ENCODE data around the gene PAPSS1. TPM values are rescaled to one million over a fixed set of nuclear protein-coding genes. Genes with fewer than 3 reads are reported as not detected.
"Not testable (repeated sequence)": the region's sequence is repeated elsewhere in the genome, so short reads cannot be mapped to it uniquely, and the experiment has no call there.

PAPSS1 gene
- polyA plus RNA-seq, 1 of the 3 experiments (the other 2 are of a cell fraction): 70.1 TPM

DNA sequence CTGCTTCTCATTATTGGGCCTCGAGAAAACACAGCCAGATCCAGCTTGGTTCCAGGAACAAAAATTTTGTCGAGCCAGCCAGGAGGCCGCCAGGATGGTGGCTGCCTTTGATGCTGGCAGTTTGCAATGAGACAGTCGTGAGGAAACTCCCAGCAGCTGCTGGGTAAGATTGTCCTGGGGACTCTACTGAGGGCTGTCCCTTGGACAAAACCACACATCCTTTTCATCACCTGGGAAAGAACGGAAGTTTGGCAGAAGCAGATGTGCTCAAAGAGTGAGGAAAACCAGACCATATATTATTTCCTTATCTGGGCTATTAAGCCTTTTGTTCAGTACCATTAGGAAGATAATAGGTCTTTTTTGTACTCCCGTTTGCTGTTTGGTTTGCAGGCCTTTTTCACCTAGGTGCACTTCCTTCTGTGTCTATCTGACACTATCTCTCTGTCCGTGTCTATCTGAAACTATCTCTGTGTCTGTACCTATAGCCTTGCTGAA lies 13.4 kb upstream of the PAPSS1 start (continued):
- TF ChIP-seq, protein P1, sequence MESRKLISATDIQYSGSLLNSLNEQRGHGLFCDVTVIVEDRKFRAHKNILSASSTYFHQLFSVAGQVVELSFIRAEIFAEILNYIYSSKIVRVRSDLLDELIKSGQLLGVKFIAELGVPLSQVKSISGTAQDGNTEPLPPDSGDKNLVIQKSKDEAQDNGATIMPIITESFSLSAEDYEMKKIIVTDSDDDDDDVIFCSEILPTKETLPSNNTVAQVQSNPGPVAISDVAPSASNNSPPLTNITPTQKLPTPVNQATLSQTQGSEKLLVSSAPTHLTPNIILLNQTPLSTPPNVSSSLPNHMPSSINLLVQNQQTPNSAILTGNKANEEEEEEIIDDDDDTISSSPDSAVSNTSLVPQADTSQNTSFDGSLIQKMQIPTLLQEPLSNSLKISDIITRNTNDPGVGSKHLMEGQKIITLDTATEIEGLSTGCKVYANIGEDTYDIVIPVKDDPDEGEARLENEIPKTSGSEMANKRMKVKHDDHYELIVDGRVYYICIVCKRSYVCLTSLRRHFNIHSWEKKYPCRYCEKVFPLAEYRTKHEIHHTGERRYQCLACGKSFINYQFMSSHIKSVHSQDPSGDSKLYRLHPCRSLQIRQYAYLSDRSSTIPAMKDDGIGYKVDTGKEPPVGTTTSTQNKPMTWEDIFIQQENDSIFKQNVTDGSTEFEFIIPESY (IDR thresholded peaks at IDR 0.05; ENCODE audit: borderline replicate concordance, low read depth): no peak
- no peak for TF ChIP-seq RFX5 (IDR thresholded peaks at IDR 0.05; ENCODE audit: low read length)
- TF ChIP-seq SMC3 (IDR thresholded peaks at IDR 0.05; ENCODE audit: low read depth, low read length): no peak
- TF ChIP-seq MEF2A (IDR thresholded peaks at IDR 0.05; ENCODE audit: borderline replicate concordance, low read depth): no peak
- no peak for TF ChIP-seq YY1 (IDR thresholded peaks at IDR 0.05; ENCODE audit: low read depth)
- no peak for TF ChIP-seq GABPA (IDR thresholded peaks at IDR 0.05; ENCODE audit: low read depth)
- TF ChIP-seq, protein P2, sequence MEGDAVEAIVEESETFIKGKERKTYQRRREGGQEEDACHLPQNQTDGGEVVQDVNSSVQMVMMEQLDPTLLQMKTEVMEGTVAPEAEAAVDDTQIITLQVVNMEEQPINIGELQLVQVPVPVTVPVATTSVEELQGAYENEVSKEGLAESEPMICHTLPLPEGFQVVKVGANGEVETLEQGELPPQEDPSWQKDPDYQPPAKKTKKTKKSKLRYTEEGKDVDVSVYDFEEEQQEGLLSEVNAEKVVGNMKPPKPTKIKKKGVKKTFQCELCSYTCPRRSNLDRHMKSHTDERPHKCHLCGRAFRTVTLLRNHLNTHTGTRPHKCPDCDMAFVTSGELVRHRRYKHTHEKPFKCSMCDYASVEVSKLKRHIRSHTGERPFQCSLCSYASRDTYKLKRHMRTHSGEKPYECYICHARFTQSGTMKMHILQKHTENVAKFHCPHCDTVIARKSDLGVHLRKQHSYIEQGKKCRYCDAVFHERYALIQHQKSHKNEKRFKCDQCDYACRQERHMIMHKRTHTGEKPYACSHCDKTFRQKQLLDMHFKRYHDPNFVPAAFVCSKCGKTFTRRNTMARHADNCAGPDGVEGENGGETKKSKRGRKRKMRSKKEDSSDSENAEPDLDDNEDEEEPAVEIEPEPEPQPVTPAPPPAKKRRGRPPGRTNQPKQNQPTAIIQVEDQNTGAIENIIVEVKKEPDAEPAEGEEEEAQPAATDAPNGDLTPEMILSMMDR (IDR thresholded peaks at IDR 0.05): no peak
- TF ChIP-seq, protein P3, sequence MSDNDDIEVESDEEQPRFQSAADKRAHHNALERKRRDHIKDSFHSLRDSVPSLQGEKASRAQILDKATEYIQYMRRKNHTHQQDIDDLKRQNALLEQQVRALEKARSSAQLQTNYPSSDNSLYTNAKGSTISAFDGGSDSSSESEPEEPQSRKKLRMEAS (IDR thresholded peaks at IDR 0.05; ENCODE audit: low read depth): no peak
- TF ChIP-seq, protein P4, sequence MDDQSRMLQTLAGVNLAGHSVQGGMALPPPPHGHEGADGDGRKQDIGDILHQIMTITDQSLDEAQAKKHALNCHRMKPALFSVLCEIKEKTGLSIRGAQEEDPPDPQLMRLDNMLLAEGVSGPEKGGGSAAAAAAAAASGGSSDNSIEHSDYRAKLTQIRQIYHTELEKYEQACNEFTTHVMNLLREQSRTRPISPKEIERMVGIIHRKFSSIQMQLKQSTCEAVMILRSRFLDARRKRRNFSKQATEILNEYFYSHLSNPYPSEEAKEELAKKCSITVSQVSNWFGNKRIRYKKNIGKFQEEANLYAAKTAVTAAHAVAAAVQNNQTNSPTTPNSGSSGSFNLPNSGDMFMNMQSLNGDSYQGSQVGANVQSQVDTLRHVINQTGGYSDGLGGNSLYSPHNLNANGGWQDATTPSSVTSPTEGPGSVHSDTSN (IDR thresholded peaks at IDR 0.05): no peak
- no peak for TF ChIP-seq FOXJ3 (CRISPR knock-in tag; IDR thresholded peaks at IDR 0.05)
- no peak for TF ChIP-seq NFIC (IDR thresholded peaks at IDR 0.05; ENCODE audit: borderline replicate concordance)
- TF ChIP-seq MXI1 (IDR thresholded peaks at IDR 0.05; ENCODE audit: low read depth, low read length): no peak
- TF ChIP-seq, protein P5, sequence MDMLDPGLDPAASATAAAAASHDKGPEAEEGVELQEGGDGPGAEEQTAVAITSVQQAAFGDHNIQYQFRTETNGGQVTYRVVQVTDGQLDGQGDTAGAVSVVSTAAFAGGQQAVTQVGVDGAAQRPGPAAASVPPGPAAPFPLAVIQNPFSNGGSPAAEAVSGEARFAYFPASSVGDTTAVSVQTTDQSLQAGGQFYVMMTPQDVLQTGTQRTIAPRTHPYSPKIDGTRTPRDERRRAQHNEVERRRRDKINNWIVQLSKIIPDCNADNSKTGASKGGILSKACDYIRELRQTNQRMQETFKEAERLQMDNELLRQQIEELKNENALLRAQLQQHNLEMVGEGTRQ (IDR thresholded peaks at IDR 0.05; ENCODE audit: borderline replicate concordance, low read depth, low read length): no peak
- TF ChIP-seq, protein P6, sequence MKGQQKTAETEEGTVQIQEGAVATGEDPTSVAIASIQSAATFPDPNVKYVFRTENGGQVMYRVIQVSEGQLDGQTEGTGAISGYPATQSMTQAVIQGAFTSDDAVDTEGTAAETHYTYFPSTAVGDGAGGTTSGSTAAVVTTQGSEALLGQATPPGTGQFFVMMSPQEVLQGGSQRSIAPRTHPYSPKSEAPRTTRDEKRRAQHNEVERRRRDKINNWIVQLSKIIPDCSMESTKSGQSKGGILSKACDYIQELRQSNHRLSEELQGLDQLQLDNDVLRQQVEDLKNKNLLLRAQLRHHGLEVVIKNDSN (IDR thresholded peaks at IDR 0.05; ENCODE audit: borderline replicate concordance, low read depth): no peak
- peak; percentile 82 for TF ChIP-seq CHD2 (IDR thresholded peaks at IDR 0.05; ENCODE audit: low read length, partially characterized antibody)
- TF ChIP-seq TEAD4 (IDR thresholded peaks at IDR 0.05; ENCODE audit: borderline replicate concordance, insufficient read depth): no peak
- TF ChIP-seq RXRA (IDR thresholded peaks at IDR 0.05; ENCODE audit: borderline replicate concordance, low read depth): no peak
- TF ChIP-seq RCOR1 (IDR thresholded peaks at IDR 0.05; ENCODE audit: low read length): peak; percentile 90
- TF ChIP-seq FOSL2 (IDR thresholded peaks at IDR 0.05; ENCODE audit: borderline replicate concordance, low read depth): no peak
- TF ChIP-seq TCF12 (IDR thresholded peaks at IDR 0.05): peak; percentile 70
- TF ChIP-seq GATA2 (CRISPR knock-in tag; IDR thresholded peaks at IDR 0.05): peak; percentile 89

DNA sequence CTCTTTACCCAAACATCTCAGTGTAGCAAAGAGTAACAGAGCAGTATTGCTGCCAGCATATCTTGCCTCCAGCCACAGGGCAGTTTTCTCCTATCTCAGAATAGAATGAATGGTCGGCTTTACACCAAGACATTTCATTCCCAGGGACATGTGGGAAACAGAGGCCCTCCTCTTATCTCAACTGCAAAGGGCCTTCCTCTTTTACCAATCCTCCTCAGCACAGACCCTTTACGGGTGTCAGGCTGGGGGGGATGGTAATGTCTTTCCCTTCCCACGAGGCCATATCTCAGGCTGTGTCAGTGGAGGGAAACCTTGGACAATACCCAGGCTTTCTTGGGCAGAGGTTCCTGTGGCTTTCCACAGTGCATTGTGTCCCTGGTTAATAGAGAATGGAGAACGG lies 9.0 kb upstream of the PAPSS1 start:
- H3K4me1 ChIP-seq (ENCODE audit: control insufficient read depth in 1 of 2, insufficient read depth in 2 of 2, low read depth in 1 of 2, low read length in 1 of 2): peaks cover 0 to 22% of the 10 kb centered on the region in 2 experiments; a peak in 2 of 4 replicates
- H2AFZ ChIP-seq (ENCODE audit: low read depth); H3K9me2 ChIP-seq; CTCF ChIA-PET; H3K4me3 ChIP-seq (ENCODE audit: low read depth in 2 of 2, low read length in 1 of 2); H3F3A ChIP-seq (replicated peaks; ENCODE audit: insufficient read depth); H3K4me2 ChIP-seq; H4K20me1 ChIP-seq (ENCODE audit: insufficient read depth); H3K27me3 ChIP-seq (ENCODE audit: insufficient read depth); POLR2A ChIA-PET; H3K9ac ChIP-seq; H3K79me2 ChIP-seq (ENCODE audit: insufficient read depth); H3K27ac ChIP-seq (ENCODE audit: low read depth in 2 of 2, low read length in 1 of 2); DNase-seq; H3K36me3 ChIP-seq (replicated peaks in 1 of 2; ENCODE audit: control insufficient read depth in 1 of 2, insufficient read depth in 2 of 2, low read length in 1 of 2); H3K9me3 ChIP-seq: not testable (repeated sequence)
- WGBS (ENCODE audit: low lambda C conversion rate): 57% methylated on average over 4 of the region's 4 CpGs

All from SK-N-SH (cell line).